ENCODE data around the gene PEDS1.
"Not testable (repeated sequence)": the region's sequence is repeated elsewhere in the genome, so short reads cannot be mapped to it uniquely, and the experiment has no call there.

PEDS1 gene
- total RNA-seq, result 19.6 to 36.1 (median 27.5) reads per million in 9 experiments

GRCh38 chr20:50153500-50154377 is at the start of gene PEDS1:
TSS of gene PEDS1 (minus strand) at chr20:50153723. CDS start at chr20:50153637, 86 bp downstream.
- Mint-ChIP-seq H3K27me3 (no peaks in the 10 kb centered on the region), H3K36me3 (ENCODE audit: insufficient read depth) (peaks cover 6% of the 10 kb centered on the region), H3K9me3 (no peaks in the 10 kb centered on the region), H3K27ac (peak within 1 kb of the TSS; percentile 94 to 95), H3K4me1 (ENCODE audit: low read depth in 2 of 2) (peaks cover 41 to 47% of the 10 kb centered on the region in 2 donors), H3K4me3 (peak within 1 kb of the TSS; percentile 83 to 89)
- peak; percentile 72 to 77 (median 72) for DNase-seq
- peak; percentile 96 for ATAC-seq (replicated peaks)

- H3K9me3 Mint-ChIP-seq, result peaks cover 2 to 8% of the 10 kb centered on the region in 2 donors
- no peaks in the 10 kb centered on the region for H3K4me1 Mint-ChIP-seq (ENCODE audit: low read depth in 2 of 2)
- H3K27ac Mint-ChIP-seq, result no peak overlapping the region
- DNase-seq (no peak), ATAC-seq (replicated peaks) (no peak)
- peaks cover 4% of the 10 kb centered on the region for H3K36me3 Mint-ChIP-seq (ENCODE audit: insufficient read depth)
- peaks cover 3 to 11% of the 10 kb centered on the region in 2 donors for H3K27me3 Mint-ChIP-seq
- no peak overlapping the region for H3K4me3 Mint-ChIP-seq
Observed at GRCh38 chr20:50202677-50203076, 49.2 kb upstream of the PEDS1 start.

GRCh38 chr20:50201710-50202109 is 48.2 kb upstream of the PEDS1 start:
- ATAC-seq (replicated peaks); DNase-seq; H3K9me3 Mint-ChIP-seq; H3K36me3 Mint-ChIP-seq (ENCODE audit: insufficient read depth); H3K27ac Mint-ChIP-seq; H3K4me3 Mint-ChIP-seq; H3K4me1 Mint-ChIP-seq (ENCODE audit: low read depth in 2 of 2); H3K27me3 Mint-ChIP-seq: not testable (repeated sequence)

- peaks cover 4 to 5% of the 10 kb centered on the region in 2 donors for H3K4me1 Mint-ChIP-seq (ENCODE audit: low read depth in 2 of 2)
- no peak for DNase-seq
- H3K27me3 Mint-ChIP-seq, result no peaks in the 10 kb centered on the region
- H3K27ac Mint-ChIP-seq, result no peak overlapping the region
- no peak overlapping the region for H3K4me3 Mint-ChIP-seq
- ATAC-seq (replicated peaks), result no peak
- H3K36me3 Mint-ChIP-seq (ENCODE audit: insufficient read depth), result peaks cover 4% of the 10 kb centered on the region
- H3K9me3 Mint-ChIP-seq, result peaks cover 2 to 8% of the 10 kb centered on the region in 2 donors
Observed at GRCh38 chr20:50200482-50201104, 47.1 kb upstream of the PEDS1 start.

- Mint-ChIP-seq H3K4me1 (ENCODE audit: low read depth in 2 of 2) (peaks cover 4 to 12% of the 10 kb centered on the region in 2 donors), H3K27ac (peak overlapping the region in 1 of 2 donors; percentile 49), H3K27me3 (no peaks in the 10 kb centered on the region), H3K9me3 (peaks cover 2 to 8% of the 10 kb centered on the region in 2 donors), H3K4me3 (no peak overlapping the region), H3K36me3 (ENCODE audit: insufficient read depth) (peaks cover 7% of the 10 kb centered on the region)
- DNase-seq (no peak), ATAC-seq (replicated peaks) (no peak)
Observed at GRCh38 chr20:50199703-50200102, 46.2 kb upstream of the PEDS1 start.

GRCh38 chr20:50198716-50199115 is 45.2 kb upstream of the PEDS1 start:
- no peak overlapping the region for H3K4me3 Mint-ChIP-seq
- H3K9me3 Mint-ChIP-seq, result peaks cover 0 to 2% of the 10 kb centered on the region in 2 donors
- H3K4me1 Mint-ChIP-seq (ENCODE audit: low read depth in 2 of 2), result peaks cover 6 to 18% of the 10 kb centered on the region in 2 donors
- H3K36me3 Mint-ChIP-seq (ENCODE audit: insufficient read depth), result peaks cover 7% of the 10 kb centered on the region
- no peak for DNase-seq
- no peak for ATAC-seq (replicated peaks)
- no peaks in the 10 kb centered on the region for H3K27me3 Mint-ChIP-seq
- no peak overlapping the region for H3K27ac Mint-ChIP-seq

- DNase-seq (no peak), ATAC-seq (replicated peaks) (no peak)
- Mint-ChIP-seq H3K27ac (no peak overlapping the region), H3K9me3 (no peaks in the 10 kb centered on the region), H3K4me3 (no peak overlapping the region), H3K4me1 (ENCODE audit: low read depth in 2 of 2) (peaks cover 11 to 23% of the 10 kb centered on the region in 2 donors), H3K27me3 (no peaks in the 10 kb centered on the region), H3K36me3 (ENCODE audit: insufficient read depth) (peaks cover 7% of the 10 kb centered on the region)
Observed at GRCh38 chr20:50198180-50198666, 44.7 kb upstream of the PEDS1 start.

GRCh38 chr20:50197463-50198179 is 44.1 kb upstream of the PEDS1 start:
- no peaks in the 10 kb centered on the region for H3K27me3 Mint-ChIP-seq
- ATAC-seq (replicated peaks) (no peak), DNase-seq (no peak)
- H3K27ac Mint-ChIP-seq, result peak overlapping the region in 1 of 2 donors; percentile 39
- H3K9me3 Mint-ChIP-seq, result no peaks in the 10 kb centered on the region
- peaks cover 17 to 29% of the 10 kb centered on the region in 2 donors for H3K4me1 Mint-ChIP-seq (ENCODE audit: low read depth in 2 of 2)
- peaks cover 7% of the 10 kb centered on the region for H3K36me3 Mint-ChIP-seq (ENCODE audit: insufficient read depth)
- no peak overlapping the region for H3K4me3 Mint-ChIP-seq

GRCh38 chr20:50196896-50197295 is 43.4 kb upstream of the PEDS1 start:
- Mint-ChIP-seq H3K36me3 (ENCODE audit: insufficient read depth) (peaks cover 13% of the 10 kb centered on the region), H3K27ac (peak overlapping the region in 1 of 2 donors; percentile 39), H3K27me3 (no peaks in the 10 kb centered on the region), H3K4me1 (ENCODE audit: low read depth in 2 of 2) (peaks cover 22 to 30% of the 10 kb centered on the region in 2 donors), H3K4me3 (no peak overlapping the region), H3K9me3 (no peaks in the 10 kb centered on the region)
- ATAC-seq (replicated peaks) (no peak), DNase-seq (no peak)

- Mint-ChIP-seq H3K27me3 (no peaks in the 10 kb centered on the region), H3K27ac (no peak overlapping the region), H3K36me3 (ENCODE audit: insufficient read depth) (peaks cover 13% of the 10 kb centered on the region), H3K4me1 (ENCODE audit: low read depth in 2 of 2) (peaks cover 22 to 30% of the 10 kb centered on the region in 2 donors), H3K4me3 (no peak overlapping the region), H3K9me3 (no peaks in the 10 kb centered on the region)
- DNase-seq (no peak), ATAC-seq (replicated peaks) (no peak)
Observed at GRCh38 chr20:50196248-50196647, 42.7 kb upstream of the PEDS1 start.

- peaks cover 22 to 30% of the 10 kb centered on the region in 2 donors for H3K4me1 Mint-ChIP-seq (ENCODE audit: low read depth in 2 of 2)
- no peaks in the 10 kb centered on the region for H3K27me3 Mint-ChIP-seq
- no peak for DNase-seq
- no peak overlapping the region for H3K4me3 Mint-ChIP-seq
- H3K36me3 Mint-ChIP-seq (ENCODE audit: insufficient read depth), result peaks cover 13% of the 10 kb centered on the region
- H3K27ac Mint-ChIP-seq, result no peak overlapping the region
- no peak for ATAC-seq (replicated peaks)
- no peaks in the 10 kb centered on the region for H3K9me3 Mint-ChIP-seq
Observed at GRCh38 chr20:50195524-50196120, 42.1 kb upstream of the PEDS1 start.

GRCh38 chr20:50194831-50195523 is 41.5 kb upstream of the PEDS1 start:
- ATAC-seq (replicated peaks) (no peak), DNase-seq (no peak)
- no peaks in the 10 kb centered on the region for H3K27me3 Mint-ChIP-seq
- peaks cover 13% of the 10 kb centered on the region for H3K36me3 Mint-ChIP-seq (ENCODE audit: insufficient read depth)
- H3K4me1 Mint-ChIP-seq (ENCODE audit: low read depth in 2 of 2), result peaks cover 22 to 30% of the 10 kb centered on the region in 2 donors
- peak overlapping the region in 1 of 2 donors; percentile 31 for H3K4me3 Mint-ChIP-seq
- H3K27ac Mint-ChIP-seq, result peak overlapping the region in 1 of 2 donors; percentile 5
- no peaks in the 10 kb centered on the region for H3K9me3 Mint-ChIP-seq
